Right forelimb (tissue), 1 donor: Measurements from ENCODE around the gene FBP1.
"Not testable (repeated sequence)": the region's sequence is repeated elsewhere in the genome, so short reads cannot be mapped to it uniquely, and the experiment has no call there.

Experiments
- DNase-seq: peaks from one replicate; pipeline ENCODE4 v3.0.0-alpha.2; 2018

Gene FBP1

GRCh38 chr9:94568250-94568889 lies 70.9 kb downstream of the FBP1 start:
- no peak for DNase-seq

- no peak for DNase-seq
Measured at GRCh38 chr9:94567271-94567670, 72.0 kb downstream of the FBP1 start.

GRCh38 chr9:94566550-94566949 lies 72.8 kb downstream of the FBP1 start:
- no peak for DNase-seq

- DNase-seq, result not testable (repeated sequence)
Measured at GRCh38 chr9:94564279-94564678, 75.0 kb downstream of the FBP1 start.

GRCh38 chr9:94563548-94563947 lies 75.8 kb downstream of the FBP1 start:
- DNase-seq, result no peak

GRCh38 chr9:94560237-94560636 lies 79.1 kb downstream of the FBP1 start:
- DNase-seq, result no peak

GRCh38 chr9:94557376-94557775 lies 81.9 kb downstream of the FBP1 start:
- no peak for DNase-seq

GRCh38 chr9:94554439-94555331 lies 84.6 kb downstream of the FBP1 start, which contains the start of gene PCAT7:
PCAT7 (plus strand) TSS chr9:94555083.
- no peak for DNase-seq

GRCh38 chr9:94554078-94554438 lies 85.3 kb downstream of the FBP1 start:
- DNase-seq, result no peak
